Kidney (tissue), 14 donors: ENCODE results near the gene TMEM87B. TPM values are rescaled to one million over a fixed set of nuclear protein-coding genes. Genes with fewer than 3 reads are reported as not detected.

Source experiments
- DNase-seq, 5 donors: peaks; one replicate each; pipeline ENCODE4 v3.0.0-alpha.2; 2013 to 2020
- FAIRE-seq: peaks from 2 replicates; lab custom pipeline; 2012; peaks lifted over from hg19 to GRCh38; lab: Jason Lieb, UNC
- H3K27ac ChIP-seq, 2 donors: one replicate each; pipeline ENCODE4 v1.7.0; 2013; ENCODE audit warnings: low read depth in 2 of 2, low read length in 2 of 2, inconsistent platforms in 1 of 2
- H3K27me3 ChIP-seq: one replicate; pipeline ENCODE4 v1.7.1; 2013; ENCODE audit warnings: low read length, inconsistent platforms; ENCODE audit not compliant: control insufficient read depth, insufficient read depth
- H3K36me3 ChIP-seq, 3 donors: one replicate each; pipeline versions ENCODE4 v1.7.0 to v1.7.1; 2013; ENCODE audit warnings: low read length in 3 of 3, control low read depth in 1 of 3, inconsistent platforms in 1 of 3; ENCODE audit not compliant: insufficient read depth in 3 of 3, control insufficient read depth in 2 of 3
- H3K4me1 ChIP-seq, 3 donors: one replicate each; pipeline versions ENCODE4 v1.7.0 to v1.7.1; 2013; ENCODE audit warnings: low read length in 3 of 3, inconsistent platforms in 1 of 3, low read depth in 1 of 3; ENCODE audit not compliant: control insufficient read depth in 2 of 3, insufficient read depth in 2 of 3
- H3K4me3 ChIP-seq, 3 donors: one replicate each; pipeline versions ENCODE4 v1.7.0 to v1.8.1; 2013; ENCODE audit warnings: low read length in 3 of 3, control low read depth in 1 of 3, inconsistent platforms in 1 of 3
- H3K9ac ChIP-seq, 3 donors: one replicate each; pipeline versions ENCODE4 v1.7.0 to v1.7.1; 2013; ENCODE audit warnings: low read length in 3 of 3, control low read depth in 1 of 3, inconsistent platforms in 1 of 3
- H3K9me3 ChIP-seq, 3 donors: one replicate each; pipeline versions ENCODE4 v1.7.0 to v1.7.1; 2013; ENCODE audit warnings: low read length in 3 of 3, control low read depth in 1 of 3, inconsistent platforms in 1 of 3; ENCODE audit not compliant: control insufficient read depth in 2 of 3, insufficient read depth in 1 of 3
- CTCF ChIP-seq: IDR thresholded peaks from 3 replicates; pipeline ENCODE4 v1.5.1; 2012; ENCODE audit warnings: mild to moderate bottlenecking, moderate library complexity, borderline replicate concordance; ENCODE audit not compliant: insufficient read depth; ENCODE audit errors: extremely low read depth
- intact Hi-C: fragments of 100-400 bp; cut with DNase I; formaldehyde crosslinking; loops from one replicate; pipeline ENCODE4 v1.11.1; 2022
- polyA plus RNA-seq: library from polyadenylated mRNA; stranded (reverse); fragments of 350-450 nt; fragmentation: Illumina TruSeq; extraction: RNeasy Lipid Tissue Mini Kit (QIAGEN cat#74804); gene quantifications from one replicate; pipeline ENCODE4 v1.2.3, GENCODE V29; 2014; ENCODE audit warnings: low read depth, low replicate concordance; ENCODE audit not compliant: insufficient read depth
- total RNA-seq: library from RNA; stranded (reverse); fragmentation: NEBNext Ultra II Directional; extraction: Animal tissue kit (Norgen Biotek cat#: 25700); gene quantifications from one replicate; pipeline ENCODE4 v1.2.1, GENCODE V29; 2021
- donor health status: control.
- donor health status: control.
- donor health status: control.
- donor health status: control.
- donor health status: control.
- donor health status: DM: yes; HTN: yes; CAD: no.
- donor health status: Normal renal cell carcinoma (clear cell type).

Gene TMEM87B
- total and polyA plus RNA-seq, 2 donors from 2014 or later = 6.5 to 21.9 TPM

GRCh38 chr2:112160283-112161250 is 105.5 kb downstream of the TMEM87B start:
- no peak overlapping the region for H3K27ac ChIP-seq
- no peak for TF ChIP-seq CTCF
- H3K9ac ChIP-seq = no peak overlapping the region
- intact Hi-C loops = no loop called here
- no peak overlapping the region for H3K4me3 ChIP-seq
- FAIRE-seq = no peak
- H3K4me1 ChIP-seq = no peaks in the 10 kb centered on the region
- H3K9me3 ChIP-seq = no peaks in the 10 kb centered on the region
- no peaks in the 10 kb centered on the region for H3K36me3 ChIP-seq
- no peaks in the 10 kb centered on the region for H3K27me3 ChIP-seq
- DNase-seq = peak in 2 of 5 donors; percentile 31 to 36

GRCh38 chr2:112161431-112162145 is 106.5 kb downstream of the TMEM87B start:
- peak in 2 of 5 donors; percentile 12 to 24 for DNase-seq
- no peaks in the 10 kb centered on the region for H3K36me3 ChIP-seq
- H3K4me3 ChIP-seq = no peak overlapping the region
- TF ChIP-seq CTCF = no peak
- no peaks in the 10 kb centered on the region for H3K27me3 ChIP-seq
- no peak overlapping the region for H3K27ac ChIP-seq
- no peak overlapping the region for H3K9ac ChIP-seq
- H3K9me3 ChIP-seq = no peaks in the 10 kb centered on the region
- intact Hi-C loops = no loop called here
- H3K4me1 ChIP-seq = no peaks in the 10 kb centered on the region
- no peak for FAIRE-seq

GRCh38 chr2:112162341-112162740 is 107.3 kb downstream of the TMEM87B start:
- DNase-seq (peak in 1 of 5 donors; percentile 22), FAIRE-seq (no peak)
- Histone ChIP-seq H3K9ac (no peak overlapping the region), H3K36me3 (no peaks in the 10 kb centered on the region), H3K27me3 (no peaks in the 10 kb centered on the region), H3K27ac (no peak overlapping the region), H3K4me1 (no peaks in the 10 kb centered on the region), H3K4me3 (no peak overlapping the region), H3K9me3 (no peaks in the 10 kb centered on the region)
- intact Hi-C loops = no loop called here
- no peak for TF ChIP-seq CTCF
